Bronchial epithelial cell (primary cell): ENCODE data around the gene MRPL27. TPM values are rescaled to one million over a fixed set of nuclear protein-coding genes. Genes with fewer than 3 reads are reported as not detected.
A peak's percentile ranks its signal among the peaks of the same experiment; 100 is the strongest.

Experiments used
- DNase-seq: peaks from one replicate; pipeline ENCODE4 v3.0.0-alpha.2; 2010; ENCODE audit warnings: low read depth
- FAIRE-seq: peaks from 2 replicates; lab custom pipeline; 2011; peaks lifted over from hg19 to GRCh38; lab: Jason Lieb, UNC
- H3K27me3 ChIP-seq: 2 replicates; pipeline ENCODE4 v1.5.1; 2011; ENCODE audit warnings: low read length; ENCODE audit not compliant: control insufficient read depth, insufficient read depth
- H3K36me3 ChIP-seq: 2 replicates; pipeline ENCODE4 v1.5.1; 2011; ENCODE audit warnings: low read length; ENCODE audit not compliant: control insufficient read depth, insufficient read depth
- H3K4me3 ChIP-seq: 2 replicates; pipeline ENCODE4 v1.5.1; 2011; ENCODE audit warnings: mild to moderate bottlenecking, low read depth, low read length, control low read depth
- total RNA-seq: library from RNA; depleted of rRNA; stranded (reverse); fragments of >200 nt; gene quantifications from 2 replicates; pipeline ENCODE4 v1.2.1, GENCODE V29; 2014
- TF ChIP-seq, protein P1 (sequence below): IDR thresholded peaks from 2 replicates; pipeline ENCODE4 v1.5.1; 2011; ENCODE audit warnings: mild to moderate bottlenecking, moderate library complexity, low read length, control low read depth, inconsistent platforms; ENCODE audit not compliant: insufficient read depth, severe bottlenecking

Gene MRPL27
- total RNA-seq, 1 donor from 2014 or later: 117 TPM

DNA sequence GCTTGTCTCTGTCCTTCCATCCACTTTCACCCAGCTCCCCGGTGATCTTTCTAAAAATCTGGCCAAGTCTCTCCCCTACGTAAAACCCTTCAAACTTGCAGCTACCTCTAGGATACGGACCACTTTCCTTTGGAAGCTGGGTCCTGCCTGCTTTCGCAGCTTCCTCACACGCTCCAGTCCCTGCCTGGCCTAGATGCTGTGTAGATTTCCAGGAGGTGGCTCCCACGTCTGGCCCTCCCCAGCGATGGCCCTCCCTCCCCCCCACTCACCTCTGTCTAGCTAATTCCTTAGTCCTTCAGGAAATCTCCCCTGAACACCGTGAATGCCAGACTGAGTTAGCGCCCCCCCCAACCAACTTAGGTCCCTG is 24.9 kb upstream of the MRPL27 start:
- FAIRE-seq: no peak
- Histone ChIP-seq H3K27me3 (no peaks in the 10 kb centered on the region), H3K4me3 (no peak overlapping the region), H3K36me3 (peaks cover 14% of the 10 kb centered on the region)
- no peak for DNase-seq
- TF ChIP-seq, protein P1, sequence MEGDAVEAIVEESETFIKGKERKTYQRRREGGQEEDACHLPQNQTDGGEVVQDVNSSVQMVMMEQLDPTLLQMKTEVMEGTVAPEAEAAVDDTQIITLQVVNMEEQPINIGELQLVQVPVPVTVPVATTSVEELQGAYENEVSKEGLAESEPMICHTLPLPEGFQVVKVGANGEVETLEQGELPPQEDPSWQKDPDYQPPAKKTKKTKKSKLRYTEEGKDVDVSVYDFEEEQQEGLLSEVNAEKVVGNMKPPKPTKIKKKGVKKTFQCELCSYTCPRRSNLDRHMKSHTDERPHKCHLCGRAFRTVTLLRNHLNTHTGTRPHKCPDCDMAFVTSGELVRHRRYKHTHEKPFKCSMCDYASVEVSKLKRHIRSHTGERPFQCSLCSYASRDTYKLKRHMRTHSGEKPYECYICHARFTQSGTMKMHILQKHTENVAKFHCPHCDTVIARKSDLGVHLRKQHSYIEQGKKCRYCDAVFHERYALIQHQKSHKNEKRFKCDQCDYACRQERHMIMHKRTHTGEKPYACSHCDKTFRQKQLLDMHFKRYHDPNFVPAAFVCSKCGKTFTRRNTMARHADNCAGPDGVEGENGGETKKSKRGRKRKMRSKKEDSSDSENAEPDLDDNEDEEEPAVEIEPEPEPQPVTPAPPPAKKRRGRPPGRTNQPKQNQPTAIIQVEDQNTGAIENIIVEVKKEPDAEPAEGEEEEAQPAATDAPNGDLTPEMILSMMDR: no peak

DNA sequence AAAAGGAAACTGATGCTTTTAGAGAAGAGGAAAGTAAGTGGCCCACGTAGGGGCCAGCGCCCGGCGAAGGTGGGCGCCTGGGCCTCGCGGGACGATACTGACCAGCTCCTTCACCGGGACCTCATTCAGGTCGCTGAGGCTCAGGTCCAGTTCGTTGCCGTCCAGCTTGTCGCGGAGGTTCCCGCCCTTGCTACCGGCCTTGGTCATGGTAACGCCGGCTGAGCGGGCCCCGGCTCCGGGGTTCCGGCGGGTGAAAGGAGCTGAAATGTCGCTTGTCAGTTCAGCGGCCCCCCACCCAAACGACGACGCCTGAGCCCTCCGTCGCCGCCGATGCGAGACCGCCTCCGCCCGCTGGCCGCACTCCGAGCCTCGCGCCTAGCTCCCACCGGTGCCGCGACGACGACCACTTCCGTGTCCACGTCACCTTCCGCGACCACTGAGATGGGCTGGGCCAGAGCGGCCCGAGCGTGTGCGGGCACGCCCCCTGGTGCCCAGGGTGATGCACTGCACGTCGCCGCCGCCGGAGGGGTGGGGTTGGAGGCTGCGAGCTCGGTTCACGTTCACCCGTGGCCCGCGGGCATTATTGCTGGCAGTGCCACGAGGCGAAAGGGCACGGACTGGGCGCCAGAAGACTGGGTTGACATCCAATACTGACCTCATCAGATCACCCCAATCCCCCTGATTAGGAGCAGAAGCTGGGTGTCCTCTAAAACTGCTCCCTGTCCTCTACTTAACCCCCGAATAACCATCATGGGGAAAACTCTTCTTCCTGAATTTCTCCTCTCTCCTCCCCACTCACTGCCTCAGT is 24.3 kb upstream of the MRPL27 start, which contains the start of gene LRRC59:
LRRC59 (minus strand) TSS at position 413 of the 808 bp plus-strand sequence; CDS start at position 207, 206 bp downstream.
- H3K36me3 ChIP-seq: peaks cover 18% of the 10 kb centered on the region
- FAIRE-seq (no peak), DNase-seq (peak; percentile 65)
- peak within 1 kb of the TSS; percentile 96 for H3K4me3 ChIP-seq
- H3K27me3 ChIP-seq: no peaks in the 10 kb centered on the region
- TF ChIP-seq, protein P1: peak; percentile 100

DNA sequence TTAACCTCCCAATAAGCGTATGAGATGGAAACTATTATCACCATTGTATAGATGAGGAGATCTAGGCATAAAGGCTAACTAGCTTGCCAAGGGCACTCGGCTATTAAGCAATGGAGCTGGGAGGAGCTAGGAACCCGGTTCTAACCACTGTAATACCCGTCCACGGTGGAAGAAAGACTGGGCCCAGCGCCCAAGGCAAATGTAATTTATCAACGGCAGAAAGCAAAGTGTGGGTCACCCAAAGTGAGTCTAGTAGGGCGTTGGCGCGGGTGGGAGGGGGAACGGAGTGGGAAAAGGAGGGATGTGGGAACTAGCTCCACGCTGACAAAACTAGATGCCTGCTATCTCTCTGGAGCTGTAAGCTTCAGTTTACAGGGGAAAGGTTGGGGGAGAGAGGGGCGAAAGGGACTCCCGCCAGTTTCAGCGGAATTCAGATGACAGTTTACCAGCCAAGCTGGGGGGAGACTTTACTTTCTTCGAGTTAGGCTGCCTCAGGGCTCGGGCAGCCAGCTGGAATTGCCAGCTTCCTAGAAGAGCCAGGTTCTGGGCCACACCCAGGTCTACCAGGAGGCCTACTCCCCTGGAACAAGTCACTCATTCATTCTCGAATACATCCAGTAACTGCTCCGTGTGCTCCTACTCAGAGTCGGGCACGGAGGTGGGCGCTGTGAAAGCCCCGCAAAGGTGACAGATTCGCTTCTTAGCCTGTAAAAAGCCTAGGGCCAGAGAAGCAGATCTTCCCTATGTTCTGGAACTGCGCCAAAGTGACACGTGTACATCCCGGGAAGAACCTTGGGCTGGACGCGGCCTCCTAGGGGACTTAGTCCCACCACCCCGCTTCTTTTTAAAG is 23.5 kb upstream of the MRPL27 start:
- TF ChIP-seq, protein P1: no peak
- Histone ChIP-seq H3K36me3 (peaks cover 20% of the 10 kb centered on the region), H3K27me3 (no peaks in the 10 kb centered on the region), H3K4me3 (peak overlapping the region; percentile 96)
- DNase-seq (peak; percentile 64), FAIRE-seq (no peak)

DNA sequence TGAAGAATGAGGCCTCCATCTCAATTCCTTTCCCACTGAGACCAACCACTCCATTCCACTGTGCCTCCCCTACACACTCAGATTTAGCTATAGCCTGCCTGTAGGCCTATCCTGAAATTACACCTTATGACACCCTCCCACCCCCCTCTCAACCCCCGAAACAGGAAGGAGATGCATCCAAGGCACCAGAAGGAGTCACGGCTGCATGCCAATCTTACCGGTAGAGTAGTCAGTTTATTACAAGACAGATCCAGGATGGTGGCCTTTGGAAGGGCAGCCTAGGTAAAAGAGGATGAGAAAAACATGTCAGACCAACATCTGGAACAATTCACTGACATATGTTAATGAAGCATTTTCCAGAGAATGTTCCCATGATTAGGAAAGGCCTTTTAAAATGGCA is 21.7 kb upstream of the MRPL27 start:
- FAIRE-seq: no peak
- H3K36me3 ChIP-seq: peaks cover 26% of the 10 kb centered on the region

DNA sequence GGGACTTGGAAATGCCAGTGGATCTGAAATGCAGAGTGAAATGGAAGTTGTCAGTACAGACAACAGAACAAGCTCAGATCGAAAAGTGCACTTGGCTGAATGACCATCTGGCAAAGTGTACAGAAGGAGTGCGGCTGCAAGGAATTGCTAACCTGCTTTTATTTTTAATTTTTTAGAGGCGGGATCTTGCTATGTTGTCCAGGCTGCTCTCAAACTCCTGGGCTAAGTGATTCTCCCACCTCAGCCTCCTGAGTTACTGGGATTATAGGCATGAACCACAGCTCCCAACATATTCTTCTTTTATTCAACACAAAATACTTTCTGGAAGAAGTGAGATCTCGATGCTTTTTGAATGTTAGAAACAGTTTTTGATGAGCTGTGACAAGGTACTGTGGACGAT is 20.7 kb upstream of the MRPL27 start:
- Histone ChIP-seq H3K27me3 (no peaks in the 10 kb centered on the region), H3K4me3 (no peak overlapping the region), H3K36me3 (peaks cover 32% of the 10 kb centered on the region)
- FAIRE-seq (no peak), DNase-seq (no peak)
- TF ChIP-seq, protein P1: no peak

More for the DNA sequence above, 21.7 kb upstream of the MRPL27 start:
- Histone ChIP-seq H3K4me3 (no peak overlapping the region), H3K27me3 (no peaks in the 10 kb centered on the region)
- TF ChIP-seq, protein P1: no peak
- no peak for DNase-seq
